BE2C (cell line): ENCODE results near the gene ATP5MC3.

ENCODE experiments used
- DNase-seq: peaks from one replicate; pipeline ENCODE4 v3.0.0-alpha.2; 2020
- H3K27me3 ChIP-seq: fragments of 250-450 bp; sonication (Bioruptor Pico); 2 replicates; pipeline ENCODE4 v1.5.1; 2020; ENCODE audit warnings: mild to moderate bottlenecking
- H3K36me3 ChIP-seq: fragments of 250-450 bp; sonication (Bioruptor Pico); 2 replicates; pipeline ENCODE4 v1.5.1; 2020; ENCODE audit warnings: mild to moderate bottlenecking
- H3K4me1 ChIP-seq: fragments of 250-450 bp; sonication (Bioruptor Pico); 2 replicates; pipeline ENCODE4 v1.5.1; 2020
- H3K4me3 ChIP-seq: 2 replicates; pipeline ENCODE4 v1.5.1; 2011; ENCODE audit warnings: low read depth, low read length
- H3K9me3 ChIP-seq: fragments of 250-450 bp; sonication (Bioruptor Pico); 2 replicates; pipeline ENCODE4 v1.5.1; 2020
- CTCF ChIP-seq: IDR thresholded peaks from 2 replicates; pipeline ENCODE4 v1.5.1; 2012; ENCODE audit warnings: mild to moderate bottlenecking, low read depth, low read length

Gene ATP5MC3

GRCh38 chr2:175137793-175138192 is 43.7 kb downstream of the ATP5MC3 start:
- Histone ChIP-seq H3K4me3 (no peak overlapping the region), H3K4me1 (no peaks in the 10 kb centered on the region), H3K27me3 (no peaks in the 10 kb centered on the region), H3K36me3 (no peaks in the 10 kb centered on the region; the same call in 1 of the 2 replicates), H3K9me3 (no peaks in the 10 kb centered on the region)
- no peak for TF ChIP-seq CTCF
- no peak for DNase-seq

GRCh38 chr2:175136334-175137215 is 44.9 kb downstream of the ATP5MC3 start:
- TF ChIP-seq CTCF = no peak
- H3K9me3 ChIP-seq = no peaks in the 10 kb centered on the region
- H3K27me3 ChIP-seq = no peaks in the 10 kb centered on the region
- no peak overlapping the region for H3K4me3 ChIP-seq
- no peaks in the 10 kb centered on the region for H3K4me1 ChIP-seq
- DNase-seq = no peak
- no peaks in the 10 kb centered on the region for H3K36me3 ChIP-seq

GRCh38 chr2:175135862-175136261 is 45.6 kb downstream of the ATP5MC3 start:
- DNase-seq = no peak
- Histone ChIP-seq H3K4me1 (no peaks in the 10 kb centered on the region), H3K27me3 (no peaks in the 10 kb centered on the region), H3K36me3 (no peaks in the 10 kb centered on the region), H3K9me3 (no peaks in the 10 kb centered on the region), H3K4me3 (no peak overlapping the region)
- TF ChIP-seq CTCF = no peak

GRCh38 chr2:175135177-175135576 is 46.3 kb downstream of the ATP5MC3 start:
- Histone ChIP-seq H3K9me3 (no peaks in the 10 kb centered on the region), H3K36me3 (no peaks in the 10 kb centered on the region), H3K4me3 (no peak overlapping the region), H3K4me1 (no peaks in the 10 kb centered on the region), H3K27me3 (no peaks in the 10 kb centered on the region)
- TF ChIP-seq CTCF = no peak
- DNase-seq = no peak

GRCh38 chr2:175131252-175131651 is 50.3 kb downstream of the ATP5MC3 start:
- Histone ChIP-seq H3K27me3 (no peaks in the 10 kb centered on the region), H3K4me1 (no peaks in the 10 kb centered on the region), H3K9me3 (no peaks in the 10 kb centered on the region), H3K36me3 (no peaks in the 10 kb centered on the region; the same call in 1 of the 2 replicates), H3K4me3 (no peak overlapping the region)
- no peak for DNase-seq
- TF ChIP-seq CTCF = no peak

GRCh38 chr2:175126661-175127060 is 54.8 kb downstream of the ATP5MC3 start:
- Histone ChIP-seq H3K4me1 (no peaks in the 10 kb centered on the region), H3K4me3 (no peak overlapping the region), H3K27me3 (no peaks in the 10 kb centered on the region), H3K9me3 (no peaks in the 10 kb centered on the region), H3K36me3 (no peaks in the 10 kb centered on the region; the same call in 1 of the 2 replicates)
- no peak for TF ChIP-seq CTCF
- DNase-seq = no peak
